8988T (cell line): ENCODE measurements around the gene IL31RA.
"Not testable (repeated sequence)": the region's sequence is repeated elsewhere in the genome, so short reads cannot be mapped to it uniquely, and the experiment has no call there.

Source experiments
- DNase-seq: peaks from one replicate; pipeline ENCODE4 v3.0.0; 2011

Gene IL31RA

GRCh38 chr5:55850839-55851674 is at the start of gene IL31RA:
Gene IL31RA, plus strand, starts transcription at chr5:55851357. Its CDS starts 214 bp downstream, at chr5:55851571.
- DNase-seq, result no peak

GRCh38 chr5:55808814-55809213 is 42.3 kb upstream of the IL31RA start:
- DNase-seq, result not testable (repeated sequence)

GRCh38 chr5:55815939-55816338 is 35.2 kb upstream of the IL31RA start:
- not testable (repeated sequence) for DNase-seq

- DNase-seq, result no peak
These were observed 34.8 kb upstream of the IL31RA start for GRCh38 chr5:55816342-55816741.

- DNase-seq, result no peak
These were observed 34.1 kb upstream of the IL31RA start for GRCh38 chr5:55817030-55817429.

- DNase-seq, result no peak
These were observed 30.7 kb upstream of the IL31RA start for GRCh38 chr5:55820488-55820887.

GRCh38 chr5:55821731-55822512 is 29.2 kb upstream of the IL31RA start:
- no peak for DNase-seq

GRCh38 chr5:55823151-55823796 is 27.9 kb upstream of the IL31RA start:
- DNase-seq, result no peak

GRCh38 chr5:55829956-55830355 is 21.2 kb upstream of the IL31RA start:
- DNase-seq, result no peak

GRCh38 chr5:55832446-55832845 is 18.7 kb upstream of the IL31RA start:
- no peak for DNase-seq

- DNase-seq, result no peak
These were observed 15.0 kb upstream of the IL31RA start for GRCh38 chr5:55836191-55836590.

GRCh38 chr5:55841976-55842375 is 9.2 kb upstream of the IL31RA start:
- no peak for DNase-seq

GRCh38 chr5:55847837-55848236 is 3.3 kb upstream of the IL31RA start:
- DNase-seq, result no peak

GRCh38 chr5:55848783-55849182 is 2.4 kb upstream of the IL31RA start:
- no peak for DNase-seq

- DNase-seq, result no peak
These were observed 470 bp downstream of the IL31RA start for GRCh38 chr5:55851675-55851979.

- no peak for DNase-seq
These were observed 1.3 kb downstream of the IL31RA start for GRCh38 chr5:55852503-55852902.

GRCh38 chr5:55853041-55853670 is 2.0 kb downstream of the IL31RA start:
- no peak for DNase-seq

- no peak for DNase-seq
These were observed 2.7 kb downstream of the IL31RA start for GRCh38 chr5:55853818-55854217.

GRCh38 chr5:55855509-55855908 is 4.4 kb downstream of the IL31RA start:
- no peak for DNase-seq

GRCh38 chr5:55856516-55857246 is 5.5 kb downstream of the IL31RA start:
- no peak for DNase-seq

- no peak for DNase-seq
These were observed 6.1 kb downstream of the IL31RA start for GRCh38 chr5:55857247-55857640.

- DNase-seq, result no peak
These were observed 6.9 kb downstream of the IL31RA start for GRCh38 chr5:55858104-55858503.

- no peak for DNase-seq
These were observed 9.1 kb downstream of the IL31RA start for GRCh38 chr5:55860288-55860687.
